Stimulated activated CD8-positive, alpha-beta memory T cell treated with anti-CD3 and anti-CD28 coated beads, Interleukin-7, amount 100 ng/mL, for 4 hours (primary cell): ENCODE measurements around the gene MYO7B.

Source experiments
- DNase-seq, 2 donors: peaks; one replicate each; pipeline ENCODE4 v3.0.0-alpha.2; 2020; ENCODE audit warnings: low read depth in 2 of 2

Gene MYO7B

DNA sequence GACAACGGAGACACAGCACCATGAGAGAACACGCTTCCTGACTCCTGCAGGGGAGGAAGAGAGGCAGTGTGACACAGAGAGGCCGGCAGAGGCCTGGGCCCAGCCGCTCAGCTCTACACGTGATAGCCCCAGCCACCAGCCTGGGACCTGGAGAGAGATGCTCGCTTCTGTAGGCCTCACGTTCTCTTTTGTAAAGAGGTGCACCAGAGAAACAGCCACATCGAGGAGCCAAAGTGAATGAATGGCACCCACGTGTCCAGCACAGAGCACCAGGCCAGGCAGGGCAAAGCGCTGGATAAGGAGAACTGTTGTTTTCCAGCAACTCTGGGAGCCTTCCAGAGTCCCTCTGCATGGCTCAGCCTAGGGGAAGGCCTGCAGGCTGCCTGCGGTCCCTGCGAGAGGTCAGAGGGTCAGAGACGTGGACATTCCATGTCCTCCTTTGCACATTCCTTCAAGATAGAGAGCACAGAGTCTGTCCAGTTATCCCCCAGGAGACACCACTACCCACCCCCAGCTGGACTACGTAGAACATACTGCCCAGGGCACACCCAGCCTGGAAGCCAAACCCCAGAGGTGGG is 125.7 kb downstream of the MYO7B start:
- no peak for DNase-seq

DNA sequence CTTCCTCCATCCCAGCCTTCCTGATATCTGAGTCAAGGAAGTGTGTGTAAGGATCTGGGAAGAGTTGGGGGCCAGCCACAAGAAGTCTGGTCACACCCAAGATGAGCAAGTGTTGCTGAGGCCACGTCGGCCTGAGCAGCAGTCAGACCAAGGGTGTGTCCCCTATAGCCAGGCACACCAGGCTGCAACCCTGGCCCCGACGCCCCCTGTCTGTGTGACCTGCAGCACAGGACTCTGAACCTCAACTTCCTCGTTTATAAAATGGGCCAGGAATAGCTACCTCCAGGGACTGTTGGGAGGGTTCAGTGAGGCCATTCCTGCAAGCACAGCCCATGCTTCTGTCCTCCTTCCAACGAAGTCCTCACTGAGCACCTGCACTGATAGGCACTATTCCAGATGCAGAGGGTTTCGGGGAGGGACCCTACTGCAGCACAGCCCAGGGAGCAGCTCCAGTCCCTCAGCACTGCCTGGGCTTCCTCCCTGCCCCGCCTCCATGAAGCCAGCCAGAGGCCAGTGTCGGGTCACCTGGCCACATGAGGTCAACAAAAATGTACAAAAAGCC is 126.5 kb downstream of the MYO7B start:
- DNase-seq: no peak

DNA sequence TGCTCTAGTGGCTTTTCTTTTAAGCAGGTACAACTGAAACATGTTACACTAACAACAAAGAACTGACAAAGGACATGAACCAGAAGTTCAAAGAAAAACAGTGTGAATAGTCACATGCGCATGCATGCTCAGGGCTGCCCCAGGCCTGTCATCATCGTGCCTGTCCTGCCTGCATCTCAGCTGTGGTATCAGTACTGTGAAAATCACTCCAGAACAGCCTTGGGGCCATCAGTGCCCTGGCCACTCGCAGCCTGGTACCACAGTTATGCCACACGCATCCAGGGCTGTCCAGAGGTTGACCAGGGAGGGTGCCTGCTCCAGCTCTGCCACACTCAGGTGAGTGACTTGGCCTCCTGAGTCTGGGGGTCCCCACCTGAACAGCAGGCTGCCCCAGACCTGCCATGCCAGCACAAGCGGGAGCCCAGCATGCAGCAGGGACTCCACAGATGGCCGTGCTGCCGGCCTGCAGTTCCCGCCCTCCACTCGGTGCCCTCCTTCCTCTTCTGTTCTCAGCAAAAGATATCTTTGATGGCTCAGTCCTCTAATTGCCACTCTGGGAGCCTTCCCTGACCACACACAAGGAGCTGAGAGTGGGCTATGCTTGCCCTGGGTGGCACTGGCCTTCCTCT is 127.6 kb downstream of the MYO7B start:
- DNase-seq: no peak

DNA sequence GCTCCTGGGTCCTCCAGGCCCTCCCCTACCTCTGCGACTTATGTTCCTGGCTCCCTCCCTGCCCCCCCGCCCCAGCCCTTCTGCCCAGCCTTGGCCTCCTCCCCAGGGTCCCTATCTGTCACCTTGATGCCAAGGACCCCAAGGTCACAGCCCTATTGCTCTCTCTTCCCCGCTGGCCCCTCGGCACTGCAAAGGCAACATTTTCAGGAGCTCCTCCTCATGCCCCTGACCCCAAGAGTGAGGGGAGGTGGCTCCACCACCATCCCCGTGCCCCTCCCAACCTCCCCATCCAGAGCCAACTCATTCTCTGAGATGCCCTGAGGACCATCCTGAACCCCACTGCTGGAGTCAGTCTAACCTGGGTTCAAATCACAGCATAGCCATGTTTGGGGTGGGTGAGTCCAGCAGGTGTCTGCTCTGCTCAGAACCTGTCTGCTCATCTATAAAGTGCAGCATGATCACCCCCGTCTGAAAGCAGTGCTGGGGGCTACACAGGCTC is 128.1 kb downstream of the MYO7B start:
- no peak for DNase-seq

DNA sequence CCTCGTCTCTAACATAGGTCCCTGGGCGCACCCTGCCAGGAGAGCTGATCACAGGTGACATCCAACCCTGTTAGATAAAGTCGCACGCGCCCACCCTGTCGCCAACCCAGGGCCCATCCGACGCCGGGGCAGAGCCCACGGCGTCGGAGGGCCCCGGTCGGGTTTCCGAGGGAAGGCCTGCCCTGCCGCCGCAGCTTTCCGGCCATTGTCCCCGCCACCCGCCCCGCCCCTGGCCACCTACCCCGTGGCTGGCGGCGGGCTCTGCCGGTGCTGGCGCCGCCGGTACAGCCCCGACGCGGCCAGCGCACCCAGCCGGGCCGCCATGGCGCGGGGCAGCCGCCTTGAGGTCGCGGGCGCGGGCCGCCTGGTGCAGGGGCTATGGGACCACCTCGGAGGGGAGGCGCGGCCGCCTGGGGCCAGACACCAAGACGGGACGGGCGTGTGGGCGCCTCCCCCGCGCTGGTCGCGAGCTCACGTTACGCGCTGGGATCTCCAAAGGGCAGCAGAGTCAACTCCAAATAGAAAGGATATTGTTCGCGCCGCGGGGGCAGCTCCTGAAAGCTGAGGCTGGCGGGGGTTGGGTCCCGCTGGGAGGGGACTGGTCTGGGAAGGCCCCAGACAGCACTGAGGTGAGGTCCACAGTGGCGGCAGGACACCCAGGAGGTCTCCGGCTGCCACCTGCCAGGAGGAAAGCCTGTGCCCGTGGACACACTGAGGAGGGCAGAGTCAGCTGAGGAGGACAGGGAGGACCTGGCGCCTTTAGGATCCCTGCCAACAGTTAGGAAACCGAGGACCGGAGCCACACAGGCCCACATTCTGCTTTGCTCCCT is 128.8 kb downstream of the MYO7B start:
- DNase-seq: no peak

DNA sequence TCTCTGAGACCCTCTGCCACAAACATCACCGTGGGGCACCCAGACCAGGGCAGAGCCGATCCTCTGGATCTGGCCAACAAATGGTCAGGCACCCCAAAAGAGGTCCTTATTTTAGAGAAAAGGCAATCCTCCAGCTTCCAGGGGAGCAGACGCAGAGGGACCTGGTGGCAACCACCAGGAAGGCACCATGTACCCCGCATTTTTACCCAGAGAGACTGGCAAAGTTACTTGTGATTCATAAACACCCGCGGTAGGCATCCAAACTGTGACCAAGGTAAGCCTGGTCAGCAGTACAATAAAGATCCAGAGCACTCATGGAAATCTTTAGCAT is 129.4 kb downstream of the MYO7B start:
- no peak for DNase-seq

DNA sequence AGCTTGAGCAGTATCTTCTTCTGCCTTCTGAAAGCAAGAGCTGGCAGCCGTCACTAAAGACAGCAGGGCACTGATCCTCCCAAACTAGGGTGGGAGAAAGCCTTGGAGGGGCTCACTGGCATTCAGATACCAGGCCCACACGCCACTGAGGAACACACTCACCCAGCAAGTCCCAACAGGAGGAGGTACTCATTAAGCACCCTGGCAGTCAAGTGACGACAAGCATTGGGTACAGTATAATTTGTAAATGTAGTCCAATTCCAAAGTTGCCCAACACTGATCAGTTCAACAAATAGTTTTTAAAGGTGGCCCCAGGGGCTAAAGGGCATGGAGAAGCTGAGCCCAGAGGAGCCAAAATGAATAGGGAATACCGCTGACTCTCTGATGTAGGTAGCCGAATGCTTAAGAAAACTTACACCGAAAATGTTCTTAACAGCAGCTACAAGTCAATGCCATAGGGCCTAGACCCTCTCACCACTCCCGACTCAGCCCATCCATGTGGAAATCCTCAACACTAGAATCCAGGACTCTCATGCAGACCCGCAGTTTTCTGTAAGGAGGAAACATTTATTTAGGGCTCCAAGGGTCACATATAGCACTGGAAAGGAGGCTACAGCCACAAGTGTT is 129.9 kb downstream of the MYO7B start:
- no peak for DNase-seq

DNA sequence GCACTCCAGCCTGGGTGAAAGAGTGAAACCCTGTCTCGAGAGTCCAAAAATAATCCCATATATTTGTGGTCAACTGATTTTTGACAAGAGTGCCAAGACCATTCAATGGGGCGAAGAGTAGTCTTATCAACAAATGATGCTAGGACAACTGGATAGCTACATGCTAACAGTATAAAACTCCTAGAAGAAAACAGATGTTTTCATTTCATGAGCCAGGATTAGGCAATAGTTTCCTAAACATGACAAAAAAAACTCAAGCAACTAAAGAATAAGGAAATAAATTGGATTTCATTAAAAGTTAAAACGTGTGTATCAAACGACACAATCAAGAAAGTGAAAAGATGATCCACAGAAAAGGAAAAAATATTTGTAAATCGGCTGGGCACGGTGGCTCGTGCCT is 133.6 kb downstream of the MYO7B start:
- DNase-seq: no peak

DNA sequence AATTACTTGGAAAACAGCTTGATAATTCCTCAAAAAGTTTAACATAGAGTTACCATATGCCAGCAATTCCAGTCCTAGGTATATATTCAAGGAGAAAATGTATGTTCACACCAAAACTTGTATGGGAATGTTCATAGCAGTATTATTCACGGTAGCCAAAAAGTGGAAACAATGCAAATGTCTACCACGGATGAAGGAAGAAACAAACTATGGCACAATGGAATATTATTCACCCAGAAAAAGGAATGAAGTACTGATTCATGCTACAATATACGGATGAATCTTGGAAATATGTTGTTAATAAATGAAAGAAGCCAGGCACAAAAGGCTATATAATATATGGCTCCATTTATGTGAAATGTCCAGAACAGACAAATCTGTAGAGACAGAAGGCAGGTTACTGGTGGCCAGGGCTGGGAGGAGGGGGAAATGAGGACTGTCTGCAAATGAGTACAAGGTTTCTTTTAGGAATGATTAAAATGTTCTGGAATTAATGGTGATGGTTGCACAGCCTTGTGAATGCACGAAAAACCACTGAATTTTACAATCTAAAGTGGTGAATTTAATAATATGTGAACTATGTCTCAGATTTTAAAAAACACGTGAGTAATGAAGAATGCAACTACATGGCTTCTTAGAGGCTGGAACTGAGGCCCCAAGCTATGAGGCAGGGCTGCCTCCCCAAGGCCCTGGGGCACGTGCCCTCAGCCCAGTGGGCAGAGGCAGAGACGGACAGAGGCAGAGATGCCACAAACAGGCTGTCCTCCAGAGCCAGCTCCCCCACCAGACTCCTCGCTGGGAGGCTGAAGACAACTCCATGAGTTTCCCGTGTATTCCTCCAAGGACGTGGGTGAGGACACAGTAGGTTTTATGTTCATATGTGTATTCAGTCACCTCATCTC is 134.8 kb downstream of the MYO7B start:
- no peak for DNase-seq

DNA sequence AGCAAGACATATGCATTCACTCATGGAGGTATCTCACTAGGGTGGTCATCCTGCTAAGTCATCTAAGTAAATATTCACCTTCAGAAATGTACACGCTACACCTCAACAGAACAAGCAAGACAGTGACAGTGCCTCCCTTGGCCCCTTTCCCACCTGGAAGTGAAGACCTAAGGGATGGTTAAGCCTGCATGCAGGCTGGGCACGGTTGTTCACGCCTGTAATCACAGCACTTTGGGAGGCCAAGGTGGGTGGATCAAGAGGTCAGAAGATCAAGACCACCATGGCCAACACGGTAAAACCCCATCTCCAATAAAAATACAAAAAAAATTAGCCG is 135.4 kb downstream of the MYO7B start:
- DNase-seq: no peak

DNA sequence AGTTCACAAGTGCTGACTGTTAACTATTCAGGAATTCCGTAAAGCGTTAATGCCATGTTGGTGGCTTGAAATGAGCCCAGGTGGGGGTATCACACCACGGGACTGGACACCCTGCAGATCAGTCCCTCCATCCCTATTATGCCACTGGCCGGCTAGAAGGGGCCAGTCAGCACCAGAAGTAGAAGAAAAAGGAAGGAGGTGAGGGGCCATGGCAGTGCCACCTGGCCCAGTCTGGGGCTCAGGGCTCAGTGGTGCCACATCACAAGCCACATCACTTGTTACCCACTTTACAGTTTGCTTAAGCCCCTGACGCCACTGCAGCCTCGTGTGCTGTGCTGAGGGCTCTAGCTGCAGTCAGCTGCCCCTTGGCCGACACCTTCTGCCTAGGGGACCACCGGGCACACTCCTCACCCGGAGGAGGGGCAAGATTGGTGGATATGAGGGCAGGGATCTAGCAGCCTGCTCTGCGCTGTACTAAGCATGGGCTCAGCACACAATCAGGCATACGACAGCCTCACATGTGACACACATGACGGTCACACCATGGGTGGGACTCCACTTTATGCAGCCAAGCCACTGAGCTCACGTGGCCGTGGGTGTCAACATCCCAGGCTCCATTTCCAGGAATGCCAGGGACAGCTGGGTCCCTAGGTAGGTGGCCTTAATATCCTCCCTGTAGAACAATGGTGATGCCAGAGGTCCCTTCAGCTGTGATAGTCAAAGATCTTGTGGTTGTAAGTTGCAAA is 136.2 kb downstream of the MYO7B start:
- no peak for DNase-seq

DNA sequence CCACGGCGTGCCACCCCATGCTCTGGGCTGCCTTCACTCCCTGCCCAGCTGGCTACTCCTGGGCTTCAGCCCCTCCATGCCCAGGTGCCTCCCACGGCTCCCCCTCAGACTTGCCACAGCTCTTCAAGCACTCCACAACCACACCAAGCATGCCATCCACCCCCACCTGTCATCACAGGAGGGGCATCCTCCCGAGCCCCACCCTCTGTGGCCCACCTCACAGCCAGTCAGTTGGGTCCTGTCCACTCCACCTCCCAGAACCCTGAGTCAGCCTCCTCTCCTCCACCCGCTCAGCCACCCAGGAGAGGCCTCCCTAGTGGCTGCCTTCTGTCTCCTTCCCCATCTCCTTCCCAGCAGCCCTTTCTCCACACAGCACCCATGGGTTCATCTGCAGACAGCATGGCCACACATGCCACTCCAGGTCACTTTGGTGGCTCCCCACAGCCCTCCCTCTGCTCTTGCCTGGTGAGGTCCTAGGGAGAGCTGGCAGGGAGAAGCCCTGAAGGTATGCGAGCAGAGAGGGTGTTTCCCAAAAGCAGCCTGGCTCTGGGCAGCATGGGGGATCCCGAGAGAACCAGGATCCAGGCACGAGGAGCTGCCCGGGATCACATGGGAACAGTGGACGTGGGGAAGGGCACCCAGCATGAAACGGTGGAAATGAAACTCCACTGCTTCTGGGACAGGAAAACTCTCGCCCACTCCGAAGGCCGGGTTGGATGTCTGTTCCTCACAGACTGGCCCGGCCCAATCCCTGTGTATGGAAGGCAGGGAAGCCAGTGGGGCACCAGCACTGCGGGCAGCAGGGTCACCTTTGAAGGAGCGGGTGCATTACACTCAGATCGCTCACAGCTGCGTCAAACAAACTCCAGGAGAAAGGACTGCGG is 137.1 kb downstream of the MYO7B start:
- DNase-seq: no peak

DNA sequence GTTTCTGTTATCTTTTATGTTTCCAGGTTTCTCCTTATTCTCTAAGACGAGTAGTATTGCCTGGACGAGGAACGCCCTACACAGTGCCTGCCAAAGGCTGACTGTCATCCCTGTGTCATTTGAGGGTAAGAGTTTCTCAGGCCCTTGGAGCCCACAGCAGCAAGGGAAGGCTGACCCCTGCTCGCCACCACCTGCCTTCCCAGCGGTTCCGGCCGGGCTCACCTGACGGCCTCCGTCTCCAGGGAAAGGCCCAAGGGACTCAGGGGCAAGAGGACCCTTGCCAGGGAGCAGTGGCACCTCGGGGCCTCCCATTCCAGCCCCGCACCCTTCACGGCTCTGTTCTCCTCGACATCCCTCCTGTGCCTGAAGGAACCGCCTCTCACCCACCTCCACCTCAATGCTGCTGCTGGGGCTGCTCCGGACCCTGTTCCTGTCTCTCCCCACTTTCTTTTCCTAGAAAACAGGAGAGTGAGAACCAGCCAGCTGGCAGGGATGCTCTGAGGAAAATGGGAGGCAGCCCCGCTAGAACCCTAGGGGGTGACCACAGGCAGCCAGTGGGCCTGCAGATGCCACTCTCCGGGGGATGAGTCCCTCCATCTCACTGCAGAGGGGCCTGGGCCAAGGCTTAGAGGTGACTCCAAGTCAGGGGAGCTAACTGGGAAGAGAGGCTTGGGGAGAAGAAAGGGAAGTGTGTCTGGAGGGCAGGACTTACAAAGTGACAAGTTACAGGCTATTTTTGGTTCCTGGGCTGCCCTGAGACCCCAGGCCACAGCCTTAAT is 138.0 kb downstream of the MYO7B start:
- no peak for DNase-seq

DNA sequence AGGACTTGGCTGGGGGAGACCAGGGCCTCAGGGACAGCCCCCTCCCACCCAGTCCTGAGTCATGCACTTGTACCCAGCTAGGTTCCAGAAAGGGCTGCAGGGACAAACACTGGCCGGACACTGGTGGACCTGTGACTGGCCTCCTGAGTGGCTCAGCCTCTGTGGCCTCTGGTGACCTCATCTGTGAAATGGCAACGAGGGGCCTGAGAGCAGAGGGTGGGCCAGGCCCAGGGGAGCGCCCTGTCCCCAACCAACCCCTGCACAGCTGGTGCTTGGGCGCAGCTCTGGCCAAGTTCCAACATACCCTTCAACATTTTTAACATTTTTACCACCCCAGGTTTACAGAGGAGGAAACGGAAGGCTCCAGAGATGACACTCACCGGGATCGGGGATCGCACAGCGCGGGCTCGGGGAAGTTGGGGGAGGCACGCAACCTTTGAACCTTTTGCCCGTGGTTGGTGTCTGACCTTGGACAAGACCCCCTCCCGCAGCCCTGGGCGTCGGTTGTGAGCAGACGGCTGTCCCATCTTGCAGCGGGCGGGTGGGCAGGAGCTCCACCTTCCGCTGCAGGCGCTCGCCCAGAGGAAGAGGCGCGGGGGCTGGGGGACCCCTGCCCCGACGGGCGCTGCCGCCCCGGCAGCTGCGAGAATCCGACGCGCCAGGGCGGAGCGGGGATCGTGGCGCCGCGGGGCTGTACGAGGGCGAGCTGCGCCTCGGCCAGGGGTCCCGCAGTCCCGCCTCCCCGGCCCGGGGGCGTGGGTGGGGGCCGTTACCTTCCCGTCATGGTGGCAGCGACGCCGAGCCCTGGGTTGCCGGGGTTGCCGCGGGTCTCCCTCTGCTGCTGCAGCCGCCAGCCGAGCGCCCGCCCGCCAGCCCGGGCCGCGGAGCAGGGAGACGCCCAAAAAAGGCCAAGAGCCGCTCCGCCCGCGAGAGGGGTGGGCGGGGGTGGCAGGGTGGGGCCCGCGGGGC is 139.0 kb downstream of the MYO7B start:
- no peak for DNase-seq

DNA sequence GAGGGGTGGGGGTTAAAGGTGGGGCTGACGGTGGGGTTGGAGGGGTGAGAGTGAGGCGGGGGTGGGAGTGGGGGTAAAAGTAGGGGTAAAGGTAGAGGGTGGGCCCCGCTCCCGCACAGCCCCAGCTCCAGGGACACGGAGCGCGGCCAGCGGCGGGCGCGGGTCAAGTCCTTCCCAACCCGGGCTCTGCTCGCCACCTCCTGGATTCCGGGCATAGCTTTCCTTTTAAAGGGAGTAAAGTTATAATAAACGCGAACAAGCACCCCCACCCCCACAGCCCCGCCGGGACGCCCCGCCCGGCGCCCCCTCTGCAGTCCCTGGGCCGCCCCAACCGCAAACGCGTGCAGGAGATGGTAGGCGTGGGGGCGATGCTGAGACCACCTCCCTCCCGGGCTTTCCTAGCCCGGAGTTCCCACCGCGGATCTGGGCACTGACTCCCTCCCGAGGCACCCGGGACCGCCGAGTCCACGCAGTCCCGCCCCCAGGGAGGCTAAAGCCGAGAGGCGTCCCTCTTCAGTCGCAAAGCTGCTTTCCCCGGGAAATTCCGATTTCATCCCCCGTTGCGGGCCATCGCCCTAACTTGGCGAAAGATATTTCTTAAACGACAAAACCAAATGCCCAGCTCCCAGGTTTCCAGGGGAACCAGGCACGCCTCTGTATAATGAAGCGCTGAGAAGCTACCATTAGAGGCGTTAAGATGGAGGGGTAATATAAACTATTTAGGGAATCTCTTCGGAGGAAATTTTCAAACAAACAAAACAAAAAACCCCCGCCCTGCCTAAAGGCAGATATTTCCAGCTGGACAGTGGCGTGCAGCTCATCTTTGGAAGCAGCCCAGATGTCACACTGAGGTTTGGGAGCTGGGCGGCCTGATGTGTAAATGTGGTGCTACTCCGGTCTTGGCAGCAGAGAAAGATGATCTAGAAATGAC is 140.1 kb downstream of the MYO7B start, which contains the start of gene LIMS2:
Gene LIMS2 (minus strand): TSS at position 200 of the 931 bp plus-strand sequence. CDS start 506 bp downstream, outside the sequence.
- DNase-seq: no peak

DNA sequence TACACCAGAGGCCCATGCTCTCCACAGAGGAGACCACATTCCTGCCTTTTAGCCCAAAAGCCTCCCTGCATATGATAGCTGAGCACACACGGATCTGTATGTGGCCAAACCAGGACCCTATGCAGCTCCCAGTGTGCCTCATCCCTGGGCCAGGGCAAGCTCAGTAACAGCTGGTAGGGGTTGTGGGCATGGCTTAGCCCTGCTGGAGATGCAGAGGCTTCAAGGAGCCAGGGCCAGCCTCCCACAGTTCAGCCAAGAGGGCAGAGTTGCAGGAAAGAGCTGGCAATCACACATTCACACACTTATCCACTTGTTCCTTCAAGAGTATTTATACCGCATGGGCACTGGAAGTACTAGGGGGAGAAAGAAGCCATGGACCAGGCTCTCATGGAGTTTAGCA is 141.4 kb downstream of the MYO7B start:
- no peak for DNase-seq
